T-helper 1 cell treated with Interleukin-12 subunit alpha and Interleukin-12 subunit beta and Interleukin-4 antibody, amounts not matched to agents 30 μg/mL and 1 μg/mL, for 36 hours (primary cell): ENCODE measurements around the gene NPNT.
"Not testable (repeated sequence)": the region's sequence is repeated elsewhere in the genome, so short reads cannot be mapped to it uniquely, and the experiment has no call there.

ENCODE experiments used
- H3K27ac Mint-ChIP-seq: one replicate; pipeline ENCODE4 v1.8.0; 2021; ENCODE audit warnings: mild to moderate bottlenecking, mixed read lengths
- H3K27me3 Mint-ChIP-seq: one replicate; pipeline ENCODE4 v1.8.0; 2021; ENCODE audit warnings: low read depth, mixed read lengths
- H3K36me3 Mint-ChIP-seq: one replicate; pipeline ENCODE4 v1.8.0; 2021; ENCODE audit warnings: low read depth, mixed read lengths
- H3K4me1 Mint-ChIP-seq: one replicate; pipeline ENCODE4 v1.8.0; 2021; ENCODE audit warnings: low read depth, mixed read lengths
- H3K4me3 Mint-ChIP-seq: one replicate; pipeline ENCODE4 v1.8.0; 2021; ENCODE audit warnings: mild to moderate bottlenecking, moderate library complexity, mixed read lengths
- H3K9me3 Mint-ChIP-seq: one replicate; pipeline ENCODE4 v1.8.0; 2021; ENCODE audit warnings: mixed read lengths

Gene NPNT

DNA sequence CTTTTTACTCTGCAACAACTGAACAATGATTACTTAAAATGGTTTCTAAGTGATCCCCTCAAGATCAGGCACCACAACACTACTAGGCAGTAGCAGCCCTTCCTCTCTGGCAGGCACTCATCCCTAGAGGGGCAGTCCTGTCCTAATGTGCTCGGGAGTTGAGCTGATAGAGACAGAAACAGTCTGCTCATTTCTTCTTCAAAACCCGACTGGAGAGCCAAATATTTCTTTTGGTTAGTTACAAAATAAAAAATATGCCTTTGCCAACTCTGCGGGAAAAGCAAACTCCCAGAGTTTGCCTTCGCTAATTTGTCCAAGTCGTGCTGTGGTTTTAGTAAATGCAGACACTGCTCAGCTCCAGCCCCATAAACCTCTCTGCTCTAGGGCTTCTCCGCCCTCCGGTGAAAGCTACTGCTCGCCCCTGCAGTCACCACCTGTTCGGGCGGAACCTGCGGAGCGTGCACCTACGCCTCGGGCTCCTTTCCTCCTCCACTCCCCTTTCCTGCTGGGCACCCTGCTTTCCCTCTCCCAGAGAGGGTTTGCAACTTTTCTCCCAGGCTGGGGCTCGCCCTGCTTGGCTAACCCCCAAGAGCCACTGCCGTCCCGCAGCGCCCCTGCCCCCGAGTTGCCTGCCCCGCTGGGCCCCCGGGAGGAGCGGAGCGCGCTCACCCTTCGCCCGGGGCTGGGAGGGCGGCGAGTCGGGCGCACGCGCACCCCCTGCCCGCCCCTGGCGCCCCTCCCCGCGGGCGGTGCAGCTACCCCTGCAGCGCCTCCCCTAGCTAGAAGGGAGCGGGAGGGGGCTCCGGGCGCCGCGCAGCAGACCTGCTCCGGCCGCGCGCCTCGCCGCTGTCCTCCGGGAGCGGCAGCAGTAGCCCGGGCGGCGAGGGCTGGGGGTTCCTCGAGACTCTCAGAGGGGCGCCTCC, at the start of gene NPNT:
NPNT (plus strand) TSS at position 812 of the 923 bp plus-strand sequence. CDS start 182 bp downstream, outside the sequence.
- H3K27me3 Mint-ChIP-seq: peaks cover 76% of the 10 kb centered on the region
- H3K4me3 Mint-ChIP-seq: peak within 1 kb of the TSS; percentile 50
- peaks cover 2% of the 10 kb centered on the region for H3K36me3 Mint-ChIP-seq
- no peaks in the 10 kb centered on the region for H3K9me3 Mint-ChIP-seq
- H3K27ac Mint-ChIP-seq: no peak within 1 kb of the TSS
- H3K4me1 Mint-ChIP-seq: no peaks in the 10 kb centered on the region

DNA sequence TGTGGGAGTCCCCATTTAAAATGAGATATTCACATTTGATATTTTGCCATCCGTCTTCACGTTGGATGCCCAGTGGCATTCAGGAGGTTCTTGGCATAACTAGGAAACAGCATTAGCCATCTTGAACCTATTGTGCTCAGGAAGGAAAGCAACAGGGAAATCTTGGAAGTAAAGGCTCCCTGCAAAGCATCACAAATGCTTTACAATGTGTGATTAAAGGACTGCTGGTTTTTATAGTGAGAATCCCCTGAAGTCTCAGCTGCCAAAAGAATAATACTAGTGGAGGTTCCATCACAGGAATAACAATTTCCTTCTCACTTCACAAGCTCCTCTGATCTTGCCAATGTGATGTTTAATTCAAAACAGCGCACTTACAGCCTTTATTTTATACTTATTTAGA, 49.7 kb upstream of the NPNT start:
- peaks cover 2% of the 10 kb centered on the region for H3K36me3 Mint-ChIP-seq
- no peak overlapping the region for H3K27ac Mint-ChIP-seq
- H3K9me3 Mint-ChIP-seq: no peaks in the 10 kb centered on the region
- H3K27me3 Mint-ChIP-seq: no peaks in the 10 kb centered on the region
- no peaks in the 10 kb centered on the region for H3K4me1 Mint-ChIP-seq
- H3K4me3 Mint-ChIP-seq: no peak overlapping the region

DNA sequence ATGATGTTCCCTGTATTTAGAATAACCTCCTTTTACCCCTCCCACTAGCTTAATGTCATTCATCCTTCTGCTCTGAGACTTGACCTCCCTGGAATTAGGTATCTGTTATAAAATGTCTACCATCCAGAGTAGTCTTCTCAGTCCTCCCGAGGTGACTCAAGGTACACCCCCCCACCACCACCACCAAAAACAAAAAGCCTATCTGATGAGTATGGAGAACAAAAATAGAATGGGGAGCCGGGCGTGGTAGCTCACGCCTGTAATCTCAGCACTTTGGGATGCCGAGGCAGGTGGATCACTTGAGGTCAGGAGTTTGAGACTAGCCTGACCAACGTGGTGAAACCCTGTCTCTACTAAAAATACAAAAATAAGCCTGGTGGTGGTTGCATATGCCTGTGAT, 46.9 kb upstream of the NPNT start:
- not testable (repeated sequence) for H3K36me3 Mint-ChIP-seq, H3K4me1 Mint-ChIP-seq, H3K9me3 Mint-ChIP-seq, H3K27me3 Mint-ChIP-seq, H3K27ac Mint-ChIP-seq, H3K4me3 Mint-ChIP-seq

DNA sequence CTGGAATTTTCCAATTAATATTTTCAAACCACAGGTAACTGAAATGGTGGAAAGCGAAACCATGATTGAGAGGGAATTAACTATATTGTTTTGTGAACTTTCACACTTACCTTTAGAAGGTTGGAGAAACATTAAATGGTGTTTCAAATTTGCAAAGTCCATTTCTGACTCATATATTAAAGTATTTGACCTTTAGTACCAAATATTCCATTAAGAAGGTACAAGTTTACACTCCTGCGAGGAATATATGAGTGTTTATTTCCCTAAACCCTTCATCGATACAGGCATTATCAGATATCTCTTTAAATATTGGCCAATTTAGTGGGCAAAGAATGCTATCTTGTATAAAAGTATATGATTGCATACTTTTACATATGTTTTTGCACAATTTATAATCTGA, 44.1 kb upstream of the NPNT start:
- Mint-ChIP-seq H3K9me3 (peaks cover 5% of the 10 kb centered on the region), H3K36me3 (no peaks in the 10 kb centered on the region), H3K27me3 (no peaks in the 10 kb centered on the region), H3K4me3 (no peak overlapping the region), H3K27ac (no peak overlapping the region), H3K4me1 (no peaks in the 10 kb centered on the region)

DNA sequence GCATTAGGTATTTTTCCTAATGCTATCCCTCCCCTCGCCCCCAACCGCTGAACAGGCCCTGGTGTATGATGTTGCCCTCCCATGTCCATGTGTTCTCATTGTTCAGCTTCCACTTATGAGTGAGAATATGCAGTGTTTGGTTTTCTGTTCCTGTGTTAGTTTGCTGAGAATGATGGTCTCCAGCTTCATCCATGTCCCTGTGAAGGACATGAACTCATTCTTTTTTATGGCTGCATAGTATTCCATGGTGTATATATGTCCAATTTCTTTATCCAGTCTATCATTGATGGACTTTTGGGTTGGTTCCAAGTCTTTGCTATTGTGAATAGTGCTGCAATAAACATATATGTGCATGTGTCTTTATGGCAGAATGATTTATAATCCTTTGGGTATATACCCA, 43.0 kb upstream of the NPNT start:
- peaks cover 11% of the 10 kb centered on the region for H3K9me3 Mint-ChIP-seq
- not testable (repeated sequence) for H3K4me3 Mint-ChIP-seq, H3K36me3 Mint-ChIP-seq, H3K27ac Mint-ChIP-seq, H3K4me1 Mint-ChIP-seq, H3K27me3 Mint-ChIP-seq

DNA sequence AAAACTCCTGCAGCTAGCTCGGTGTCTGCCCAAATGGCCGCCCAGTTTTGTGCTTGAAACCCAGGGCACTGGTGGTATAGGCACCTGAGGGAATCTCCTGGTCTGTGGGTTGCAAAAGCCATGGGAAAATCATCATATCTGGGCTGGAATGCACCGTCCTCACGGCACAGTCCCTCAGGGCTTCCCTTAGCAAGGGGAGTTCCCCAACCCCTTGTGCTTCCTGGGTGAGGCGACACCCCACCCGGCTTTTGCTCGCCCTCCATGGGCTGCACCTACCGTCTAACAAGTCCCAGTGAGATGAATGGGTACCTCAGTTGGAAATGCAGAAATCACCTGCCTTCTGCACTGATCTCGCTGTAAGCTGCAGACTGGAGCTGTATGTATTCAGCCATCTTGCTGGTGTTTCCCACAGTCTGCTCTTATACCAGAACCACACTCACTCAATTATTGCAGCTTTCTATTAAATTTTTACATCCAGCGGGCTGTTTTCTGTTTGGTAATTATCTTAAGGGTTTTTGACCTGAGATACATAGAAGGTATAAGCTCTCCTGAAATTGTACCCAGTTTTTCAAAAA, 36.7 kb upstream of the NPNT start:
- H3K36me3 Mint-ChIP-seq: no peaks in the 10 kb centered on the region
- no peak overlapping the region for H3K4me3 Mint-ChIP-seq
- H3K27me3 Mint-ChIP-seq: no peaks in the 10 kb centered on the region
- H3K9me3 Mint-ChIP-seq: peaks cover 24% of the 10 kb centered on the region
- H3K4me1 Mint-ChIP-seq: no peaks in the 10 kb centered on the region
- H3K27ac Mint-ChIP-seq: no peak overlapping the region

DNA sequence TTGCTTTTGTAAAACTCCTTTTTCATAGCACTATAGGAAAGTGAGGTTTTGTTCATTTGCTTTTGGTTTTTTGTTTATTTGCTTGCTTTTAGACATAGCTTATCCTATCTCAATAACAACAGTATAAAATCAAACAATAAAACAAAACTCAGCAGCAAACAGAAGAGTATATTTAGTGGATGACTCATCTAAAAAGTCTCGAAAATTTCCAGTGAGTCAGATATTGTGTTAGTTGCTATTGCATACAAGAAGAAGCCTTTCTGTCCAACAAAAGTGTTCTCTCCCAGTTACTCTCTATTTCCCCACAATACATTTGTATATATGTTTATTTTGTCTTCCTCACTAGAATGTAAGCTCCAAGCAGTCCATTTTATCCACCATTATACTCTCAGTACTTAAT, 36.0 kb upstream of the NPNT start:
- Mint-ChIP-seq H3K27ac (no peak overlapping the region), H3K4me3 (no peak overlapping the region), H3K4me1 (no peaks in the 10 kb centered on the region), H3K9me3 (peaks cover 24% of the 10 kb centered on the region), H3K36me3 (no peaks in the 10 kb centered on the region), H3K27me3 (no peaks in the 10 kb centered on the region)

- H3K27ac Mint-ChIP-seq: no peak overlapping the region
- H3K9me3 Mint-ChIP-seq: no peaks in the 10 kb centered on the region
- no peaks in the 10 kb centered on the region for H3K36me3 Mint-ChIP-seq
- H3K27me3 Mint-ChIP-seq: no peaks in the 10 kb centered on the region
- no peaks in the 10 kb centered on the region for H3K4me1 Mint-ChIP-seq
- no peak overlapping the region for H3K4me3 Mint-ChIP-seq
These were observed 24.3 kb upstream of the NPNT start for GRCh38 chr4:105870963-105871362.

DNA sequence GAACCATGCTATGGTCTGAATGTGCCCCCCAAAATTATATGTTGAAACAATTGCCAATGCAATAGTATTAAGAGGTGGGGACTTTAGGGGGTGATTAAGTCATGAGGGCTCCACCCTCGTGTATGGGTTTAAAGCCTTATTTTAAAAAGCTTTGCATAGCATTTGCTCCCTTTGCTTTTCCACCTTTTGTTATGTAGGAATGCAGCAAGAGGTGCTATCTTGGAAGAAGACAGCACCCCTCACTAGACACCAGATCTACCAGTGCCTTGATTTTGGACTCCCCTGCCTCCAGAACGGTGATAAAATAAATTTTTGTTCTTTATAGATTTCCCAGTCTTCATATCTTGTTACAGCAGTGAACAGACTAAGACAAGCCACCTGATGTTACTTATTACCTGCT, 23.3 kb upstream of the NPNT start:
- no peak overlapping the region for H3K27ac Mint-ChIP-seq
- no peaks in the 10 kb centered on the region for H3K9me3 Mint-ChIP-seq
- no peak overlapping the region for H3K4me3 Mint-ChIP-seq
- H3K36me3 Mint-ChIP-seq: no peaks in the 10 kb centered on the region
- no peaks in the 10 kb centered on the region for H3K4me1 Mint-ChIP-seq
- H3K27me3 Mint-ChIP-seq: no peaks in the 10 kb centered on the region

DNA sequence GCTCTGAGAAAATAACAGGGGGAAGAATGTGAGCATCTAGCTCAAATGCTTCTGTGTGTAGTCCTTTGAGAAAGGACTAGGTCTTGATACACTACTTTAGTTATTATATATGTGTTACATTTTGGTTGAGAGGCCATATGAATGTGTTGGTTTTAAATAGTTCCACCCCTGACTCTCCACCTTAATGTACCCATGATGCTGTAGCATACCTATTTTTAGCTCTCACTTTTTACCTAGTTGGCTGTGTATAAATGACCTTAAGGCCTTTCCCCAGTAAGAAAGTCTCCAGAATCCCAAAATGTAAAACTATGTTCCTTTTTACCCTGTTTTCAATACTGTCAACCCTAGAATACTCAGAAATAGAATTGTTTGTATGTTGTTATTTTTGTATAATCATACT, 20.0 kb upstream of the NPNT start:
- Mint-ChIP-seq H3K9me3 (no peaks in the 10 kb centered on the region), H3K4me1 (no peaks in the 10 kb centered on the region), H3K27me3 (no peaks in the 10 kb centered on the region), H3K36me3 (no peaks in the 10 kb centered on the region), H3K4me3 (no peak overlapping the region), H3K27ac (no peak overlapping the region)

DNA sequence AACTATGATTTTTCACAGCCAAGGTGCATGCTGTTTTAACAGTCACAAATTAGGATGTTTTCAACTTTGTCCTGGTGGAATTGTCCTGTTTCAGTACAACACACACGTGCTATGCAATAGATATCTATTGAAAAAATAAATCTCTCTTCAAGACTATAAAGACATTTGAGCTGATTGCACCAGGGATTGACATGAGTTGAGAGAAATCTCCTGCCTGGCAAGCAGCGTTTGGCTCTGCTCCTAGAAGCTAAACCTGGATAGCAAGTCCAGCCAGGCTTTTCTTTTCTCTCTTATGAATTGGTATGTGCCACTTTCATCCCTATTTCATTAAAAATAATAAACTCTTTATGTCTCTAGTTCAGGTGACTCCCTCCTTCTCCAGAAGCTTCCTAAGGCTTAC, 16.6 kb upstream of the NPNT start:
- H3K9me3 Mint-ChIP-seq: no peaks in the 10 kb centered on the region
- no peaks in the 10 kb centered on the region for H3K36me3 Mint-ChIP-seq
- H3K4me1 Mint-ChIP-seq: no peaks in the 10 kb centered on the region
- no peaks in the 10 kb centered on the region for H3K27me3 Mint-ChIP-seq
- no peak overlapping the region for H3K27ac Mint-ChIP-seq
- H3K4me3 Mint-ChIP-seq: no peak overlapping the region

GRCh38 chr4:105887508-105887907, 7.8 kb upstream of the NPNT start:
- Mint-ChIP-seq H3K36me3 (no peaks in the 10 kb centered on the region), H3K4me1 (no peaks in the 10 kb centered on the region), H3K9me3 (no peaks in the 10 kb centered on the region), H3K27me3 (peaks cover 8% of the 10 kb centered on the region), H3K4me3 (no peak overlapping the region), H3K27ac (no peak overlapping the region)

DNA sequence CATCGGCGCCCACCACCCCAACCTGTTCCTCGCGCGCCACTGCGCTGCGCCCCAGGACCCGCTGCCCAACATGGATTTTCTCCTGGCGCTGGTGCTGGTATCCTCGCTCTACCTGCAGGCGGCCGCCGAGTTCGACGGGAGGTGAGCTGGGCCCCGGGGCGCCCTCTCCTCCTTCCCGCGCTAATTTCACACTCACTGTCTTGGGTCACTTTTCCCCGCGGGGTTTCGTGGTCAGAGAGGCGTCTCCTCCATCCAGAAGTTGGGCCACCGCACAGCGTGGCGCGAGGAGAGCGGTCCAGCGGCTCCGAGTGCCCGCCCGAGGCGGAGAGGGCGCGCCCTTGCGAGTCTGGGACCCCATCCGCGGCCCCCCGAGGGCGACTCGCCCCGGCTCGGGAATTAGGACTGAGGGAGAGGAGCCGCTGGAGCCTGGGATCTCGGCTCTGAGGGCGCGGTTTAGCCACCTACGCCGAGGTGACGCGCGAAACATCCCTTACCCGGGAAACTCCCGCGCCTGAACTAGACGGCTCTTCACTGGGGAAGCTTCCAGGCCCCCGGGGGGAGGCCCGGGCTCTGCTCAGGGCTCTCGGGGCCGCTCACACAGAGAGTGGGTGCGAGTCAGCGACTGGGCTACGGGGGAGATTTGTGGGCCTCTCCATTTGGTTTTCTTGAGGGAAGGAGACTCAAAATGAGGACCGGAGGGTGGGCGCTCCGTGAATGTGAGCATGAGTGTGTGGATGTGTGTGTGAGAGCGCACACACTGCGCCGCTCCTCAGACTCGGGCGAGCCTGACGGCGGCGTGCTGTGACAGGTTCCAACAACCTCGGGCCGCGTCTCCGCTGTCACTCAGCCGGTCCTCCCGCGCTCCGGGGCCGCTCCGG, 551 bp downstream of the NPNT start:
- Mint-ChIP-seq H3K27ac (no peak overlapping the region), H3K4me1 (no peaks in the 10 kb centered on the region)

GRCh38 chr4:105896461-105896942, 1.2 kb downstream of the NPNT start:
- Mint-ChIP-seq H3K9me3 (no peaks in the 10 kb centered on the region), H3K27ac (no peak overlapping the region), H3K36me3 (peaks cover 2% of the 10 kb centered on the region), H3K4me1 (no peaks in the 10 kb centered on the region), H3K4me3 (peak overlapping the region; percentile 50), H3K27me3 (peaks cover 81% of the 10 kb centered on the region)

More for the DNA sequence above, 551 bp downstream of the NPNT start:
- Mint-ChIP-seq H3K27me3 (peaks cover 82% of the 10 kb centered on the region), H3K4me3 (peak overlapping the region; percentile 50), H3K9me3 (no peaks in the 10 kb centered on the region), H3K36me3 (peaks cover 2% of the 10 kb centered on the region)
